H1 (cell line): ENCODE measurements around the gene ANLN. TPM values are rescaled to one million over a fixed set of nuclear protein-coding genes. Genes with fewer than 3 reads are reported as not detected.

ENCODE experiments used
- CHD1 ChIP-seq: IDR thresholded peaks from 2 replicates; pipeline ENCODE4 v1.6.1; 2012; ENCODE audit warnings: low read depth, low read length, improper control_type of control experiment
- EGR1 ChIP-seq: IDR thresholded peaks from 2 replicates; pipeline ENCODE4 v1.6.1; 2011; ENCODE audit warnings: low read depth, low read length, borderline replicate concordance
- KDM5A ChIP-seq: fragments of 200-600 bp; IDR thresholded peaks from 2 replicates; pipeline ENCODE4 v1.7.1; 2012; ENCODE audit warnings: mild to moderate bottlenecking, low read length, inconsistent platforms, mixed read lengths
- RNF2 ChIP-seq: fragments of 200-900, 300-1000 bp; sonication (generic); IDR thresholded peaks from 2 replicates; pipeline ENCODE4 v1.7.1; 2016; ENCODE audit warnings: borderline replicate concordance, low read depth, mild to moderate bottlenecking, antibody characterized with exemption, low read length; ENCODE audit not compliant: poor library complexity, severe bottlenecking; ENCODE audit errors: missing control alignments
- SIN3A ChIP-seq, 2 experiments: IDR thresholded peaks in 1 of 2; conservative IDR thresholded peaks in 1 of 2; 2 replicates each; pipeline ENCODE4 v1.6.1; 2011 to 2012; ENCODE audit warnings: low read length in 2 of 2, improper control_type of control experiment in 1 of 2, low read depth in 1 of 2, mild to moderate bottlenecking in 1 of 2
- SP1 ChIP-seq: IDR thresholded peaks from 2 replicates; pipeline ENCODE4 v1.6.1; 2011; ENCODE audit warnings: low read depth, low read length
- TEAD4 ChIP-seq: IDR thresholded peaks from 2 replicates; pipeline ENCODE4 v1.6.1; 2012; ENCODE audit warnings: low read depth, low read length, inconsistent platforms, mixed read lengths
- polyA plus RNA-seq, 7 experiments: library from polyadenylated mRNA; depleted of rRNA in 3 of 7; stranded (reverse) in 5 of 7; unstranded in 2 of 7; fragments of >200 nt in 5 of 7; fragments of 200-250 nt in 2 of 7; gene quantifications; 1 replicate in 5 of 7; 2 replicates in 1 of 7; 4 replicates in 1 of 7; pipeline versions ENCODE4 v1.2.1 to v1.2.3, GENCODE V29; 2011 to 2013; ENCODE audit warnings: missing spikeins in 2 of 7, mixed read lengths in 2 of 7
- total RNA-seq: library from RNA; stranded (reverse); fragmentation: NEBNext Ultra II Directional; extraction: Animal tissue kit (Norgen Biotek cat#: 25700); gene quantifications from 2 replicates; pipeline ENCODE4 v1.2.1, GENCODE V29; 2021
- TF ChIP-seq, protein P1 (sequence below): fragments of 300-600 bp; sonication (generic); IDR thresholded peaks from 2 replicates; pipeline ENCODE4 v1.7.1; 2012; ENCODE audit warnings: low read length, moderate library complexity, mild to moderate bottlenecking, inconsistent platforms; ENCODE audit not compliant: insufficient replicate concordance

Gene ANLN
- total and polyA plus RNA-seq, 2 of the 8 experiments (the other 6 are each of a cell fraction or from before 2014, with no cell fraction given) = 18.5 to 90.1 TPM

GRCh38 chr7:36460811-36461429 is 71.3 kb downstream of the ANLN start (continued):
- TF ChIP-seq, protein P1, sequence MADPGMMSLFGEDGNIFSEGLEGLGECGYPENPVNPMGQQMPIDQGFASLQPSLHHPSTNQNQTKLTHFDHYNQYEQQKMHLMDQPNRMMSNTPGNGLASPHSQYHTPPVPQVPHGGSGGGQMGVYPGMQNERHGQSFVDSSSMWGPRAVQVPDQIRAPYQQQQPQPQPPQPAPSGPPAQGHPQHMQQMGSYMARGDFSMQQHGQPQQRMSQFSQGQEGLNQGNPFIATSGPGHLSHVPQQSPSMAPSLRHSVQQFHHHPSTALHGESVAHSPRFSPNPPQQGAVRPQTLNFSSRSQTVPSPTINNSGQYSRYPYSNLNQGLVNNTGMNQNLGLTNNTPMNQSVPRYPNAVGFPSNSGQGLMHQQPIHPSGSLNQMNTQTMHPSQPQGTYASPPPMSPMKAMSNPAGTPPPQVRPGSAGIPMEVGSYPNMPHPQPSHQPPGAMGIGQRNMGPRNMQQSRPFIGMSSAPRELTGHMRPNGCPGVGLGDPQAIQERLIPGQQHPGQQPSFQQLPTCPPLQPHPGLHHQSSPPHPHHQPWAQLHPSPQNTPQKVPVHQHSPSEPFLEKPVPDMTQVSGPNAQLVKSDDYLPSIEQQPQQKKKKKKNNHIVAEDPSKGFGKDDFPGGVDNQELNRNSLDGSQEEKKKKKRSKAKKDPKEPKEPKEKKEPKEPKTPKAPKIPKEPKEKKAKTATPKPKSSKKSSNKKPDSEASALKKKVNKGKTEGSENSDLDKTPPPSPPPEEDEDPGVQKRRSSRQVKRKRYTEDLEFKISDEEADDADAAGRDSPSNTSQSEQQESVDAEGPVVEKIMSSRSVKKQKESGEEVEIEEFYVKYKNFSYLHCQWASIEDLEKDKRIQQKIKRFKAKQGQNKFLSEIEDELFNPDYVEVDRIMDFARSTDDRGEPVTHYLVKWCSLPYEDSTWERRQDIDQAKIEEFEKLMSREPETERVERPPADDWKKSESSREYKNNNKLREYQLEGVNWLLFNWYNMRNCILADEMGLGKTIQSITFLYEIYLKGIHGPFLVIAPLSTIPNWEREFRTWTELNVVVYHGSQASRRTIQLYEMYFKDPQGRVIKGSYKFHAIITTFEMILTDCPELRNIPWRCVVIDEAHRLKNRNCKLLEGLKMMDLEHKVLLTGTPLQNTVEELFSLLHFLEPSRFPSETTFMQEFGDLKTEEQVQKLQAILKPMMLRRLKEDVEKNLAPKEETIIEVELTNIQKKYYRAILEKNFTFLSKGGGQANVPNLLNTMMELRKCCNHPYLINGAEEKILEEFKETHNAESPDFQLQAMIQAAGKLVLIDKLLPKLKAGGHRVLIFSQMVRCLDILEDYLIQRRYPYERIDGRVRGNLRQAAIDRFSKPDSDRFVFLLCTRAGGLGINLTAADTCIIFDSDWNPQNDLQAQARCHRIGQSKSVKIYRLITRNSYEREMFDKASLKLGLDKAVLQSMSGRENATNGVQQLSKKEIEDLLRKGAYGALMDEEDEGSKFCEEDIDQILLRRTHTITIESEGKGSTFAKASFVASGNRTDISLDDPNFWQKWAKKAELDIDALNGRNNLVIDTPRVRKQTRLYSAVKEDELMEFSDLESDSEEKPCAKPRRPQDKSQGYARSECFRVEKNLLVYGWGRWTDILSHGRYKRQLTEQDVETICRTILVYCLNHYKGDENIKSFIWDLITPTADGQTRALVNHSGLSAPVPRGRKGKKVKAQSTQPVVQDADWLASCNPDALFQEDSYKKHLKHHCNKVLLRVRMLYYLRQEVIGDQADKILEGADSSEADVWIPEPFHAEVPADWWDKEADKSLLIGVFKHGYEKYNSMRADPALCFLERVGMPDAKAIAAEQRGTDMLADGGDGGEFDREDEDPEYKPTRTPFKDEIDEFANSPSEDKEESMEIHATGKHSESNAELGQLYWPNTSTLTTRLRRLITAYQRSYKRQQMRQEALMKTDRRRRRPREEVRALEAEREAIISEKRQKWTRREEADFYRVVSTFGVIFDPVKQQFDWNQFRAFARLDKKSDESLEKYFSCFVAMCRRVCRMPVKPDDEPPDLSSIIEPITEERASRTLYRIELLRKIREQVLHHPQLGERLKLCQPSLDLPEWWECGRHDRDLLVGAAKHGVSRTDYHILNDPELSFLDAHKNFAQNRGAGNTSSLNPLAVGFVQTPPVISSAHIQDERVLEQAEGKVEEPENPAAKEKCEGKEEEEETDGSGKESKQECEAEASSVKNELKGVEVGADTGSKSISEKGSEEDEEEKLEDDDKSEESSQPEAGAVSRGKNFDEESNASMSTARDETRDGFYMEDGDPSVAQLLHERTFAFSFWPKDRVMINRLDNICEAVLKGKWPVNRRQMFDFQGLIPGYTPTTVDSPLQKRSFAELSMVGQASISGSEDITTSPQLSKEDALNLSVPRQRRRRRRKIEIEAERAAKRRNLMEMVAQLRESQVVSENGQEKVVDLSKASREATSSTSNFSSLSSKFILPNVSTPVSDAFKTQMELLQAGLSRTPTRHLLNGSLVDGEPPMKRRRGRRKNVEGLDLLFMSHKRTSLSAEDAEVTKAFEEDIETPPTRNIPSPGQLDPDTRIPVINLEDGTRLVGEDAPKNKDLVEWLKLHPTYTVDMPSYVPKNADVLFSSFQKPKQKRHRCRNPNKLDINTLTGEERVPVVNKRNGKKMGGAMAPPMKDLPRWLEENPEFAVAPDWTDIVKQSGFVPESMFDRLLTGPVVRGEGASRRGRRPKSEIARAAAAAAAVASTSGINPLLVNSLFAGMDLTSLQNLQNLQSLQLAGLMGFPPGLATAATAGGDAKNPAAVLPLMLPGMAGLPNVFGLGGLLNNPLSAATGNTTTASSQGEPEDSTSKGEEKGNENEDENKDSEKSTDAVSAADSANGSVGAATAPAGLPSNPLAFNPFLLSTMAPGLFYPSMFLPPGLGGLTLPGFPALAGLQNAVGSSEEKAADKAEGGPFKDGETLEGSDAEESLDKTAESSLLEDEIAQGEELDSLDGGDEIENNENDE = no peak
- TF ChIP-seq SIN3A (conservative IDR thresholded peaks at IDR 0.05 in 1 of 2, IDR thresholded peaks at IDR 0.05 in 1 of 2; ENCODE audit: low read depth in 1 of 2, low read length in 2 of 2) (no peak), SP1 (no peak), CHD1 (no peak), RNF2 (no peak), EGR1 (no peak), TEAD4 (no peak), KDM5A (no peak)
